Measurements from ENCODE around the gene DUOXA2.

- TF ChIP-seq RAD21 (IDR thresholded peaks at IDR 0.05; ENCODE audit: low read length) (no peak), CTCF (conservative IDR thresholded peaks at IDR 0.05; ENCODE audit: low read depth, low read length) (no peak), POLR2A (IDR thresholded peaks at IDR 0.05; ENCODE audit: low read depth, low read length) (no peak)
Observed at GRCh38 chr15:45112143-45112590, 2.0 kb upstream of the DUOXA2 start.
